Cardiac fibroblast (primary cell): ENCODE measurements around the gene SLC2A13.

Experiments used
- DNase-seq, 2 donors: peaks; one replicate each; pipeline versions ENCODE4 v3.0.0 to v3.0.0-alpha.2; 2010; ENCODE audit warnings: low read depth in 2 of 2
- H3K4me3 ChIP-seq, 2 donors: replicated peaks in 1 of 2; 1 replicate in 1 of 2; 2 replicates in 1 of 2; pipeline ENCODE4 v1.5.1; 2011; ENCODE audit warnings: low read depth in 2 of 2, low read length in 2 of 2, mild to moderate bottlenecking in 2 of 2, moderate library complexity in 1 of 2
- CTCF ChIP-seq: IDR thresholded peaks from one replicate; pipeline ENCODE4 v1.5.1; 2011; ENCODE audit warnings: low read depth, mild to moderate bottlenecking, low read length, inconsistent platforms

Gene SLC2A13

GRCh38 chr12:40122842-40123241 lies 17.0 kb upstream of the SLC2A13 start:
- no peak for DNase-seq
- TF ChIP-seq CTCF, result no peak
- no peak overlapping the region for H3K4me3 ChIP-seq

GRCh38 chr12:40117818-40118217 lies 11.9 kb upstream of the SLC2A13 start:
- no peak for DNase-seq
- H3K4me3 ChIP-seq, result no peak overlapping the region
- TF ChIP-seq CTCF, result no peak

GRCh38 chr12:40110586-40110985 lies 4.7 kb upstream of the SLC2A13 start:
- DNase-seq, result no peak
- no peak overlapping the region for H3K4me3 ChIP-seq
- TF ChIP-seq CTCF, result no peak

- TF ChIP-seq CTCF, result no peak
- no peak overlapping the region for H3K4me3 ChIP-seq
- no peak for DNase-seq
Measured at GRCh38 chr12:40107803-40108620, 2.1 kb upstream of the SLC2A13 start.

GRCh38 chr12:40107098-40107802 lies 1.4 kb upstream of the SLC2A13 start:
- DNase-seq, result peak; percentile 86 to 87
- peak overlapping the region in 1 of 2 donors; percentile 48 for H3K4me3 ChIP-seq
- peak; percentile 85 for TF ChIP-seq CTCF

- DNase-seq, result no peak
- no peak overlapping the region for H3K4me3 ChIP-seq
Measured at GRCh38 chr12:40106655-40107054, 774 bp upstream of the SLC2A13 start.

More at GRCh38 chr12:40106655-40107054, 774 bp upstream of the SLC2A13 start:
- TF ChIP-seq CTCF, result no peak
